Liver (tissue), 9 donors: Measurements from ENCODE around the gene TAF8. TPM values are rescaled to one million over a fixed set of nuclear protein-coding genes. Genes with fewer than 3 reads are reported as not detected.

Experiments used
- DNase-seq: peaks from one replicate; pipeline ENCODE4 v3.0.0-alpha.2; 2017; ENCODE audit warnings: low spot score
- H3K27ac ChIP-seq, 2 donors: one replicate each; pipeline ENCODE4 v1.7.0; 2013; ENCODE audit warnings: inconsistent platforms in 2 of 2, low read length in 2 of 2, control low read depth in 1 of 2, low read depth in 1 of 2, mild to moderate bottlenecking in 1 of 2
- H3K27me3 ChIP-seq, 4 donors: one replicate each; pipeline versions ENCODE4 v1.6.1 to v1.7.0; 2013; ENCODE audit warnings: low read length in 3 of 4, inconsistent platforms in 1 of 4, mild to moderate bottlenecking in 1 of 4, moderate library complexity in 1 of 4; ENCODE audit not compliant: control insufficient read depth in 4 of 4, insufficient read depth in 4 of 4
- H3K36me3 ChIP-seq, 4 donors: one replicate each; pipeline versions ENCODE4 v1.6.1 to v1.7.0; 2013; ENCODE audit warnings: low read length in 3 of 4, mild to moderate bottlenecking in 3 of 4, low read depth in 1 of 4, moderate library complexity in 1 of 4; ENCODE audit not compliant: control insufficient read depth in 4 of 4, insufficient read depth in 3 of 4
- H3K4me1 ChIP-seq, 4 donors: one replicate each; pipeline versions ENCODE4 v1.6.1 to v1.7.0; 2013; ENCODE audit warnings: low read length in 3 of 4, mild to moderate bottlenecking in 3 of 4, moderate library complexity in 1 of 4; ENCODE audit not compliant: control insufficient read depth in 4 of 4, insufficient read depth in 4 of 4
- H3K4me3 ChIP-seq, 3 donors: one replicate each; pipeline versions ENCODE4 v1.6.1 to v1.7.0; 2013; ENCODE audit warnings: low read length in 3 of 3, control low read depth in 1 of 3, low read depth in 1 of 3, mild to moderate bottlenecking in 1 of 3
- H3K9ac ChIP-seq, 2 donors: one replicate each; pipeline ENCODE4 v1.7.0; 2013; ENCODE audit warnings: low read length in 2 of 2, mild to moderate bottlenecking in 2 of 2, moderate library complexity in 2 of 2, control low read depth in 1 of 2, low read depth in 1 of 2
- H3K9me3 ChIP-seq, 4 donors: one replicate each; pipeline versions ENCODE4 v1.6.1 to v1.7.0; 2013; ENCODE audit warnings: low read length in 3 of 4; ENCODE audit not compliant: control insufficient read depth in 4 of 4
- EGR1 ChIP-seq, 2 donors: IDR thresholded peaks; 2 replicates each; pipeline ENCODE4 v1.6.1; 2016 to 2018; ENCODE audit warnings: antibody characterized with exemption in 2 of 2, low read depth in 2 of 2
- FOXA2 ChIP-seq: IDR thresholded peaks from 2 replicates; pipeline ENCODE4 v1.6.1; 2016; ENCODE audit warnings: antibody characterized with exemption
- GABPA ChIP-seq, 2 donors: IDR thresholded peaks in 1 of 2; conservative IDR thresholded peaks in 1 of 2; 2 replicates each; pipeline ENCODE4 v1.6.1; 2016; ENCODE audit warnings: antibody characterized with exemption in 2 of 2, mild to moderate bottlenecking in 1 of 2, moderate library complexity in 1 of 2
- HNF4A ChIP-seq, 2 donors: conservative IDR thresholded peaks; 2 replicates each; pipeline ENCODE4 v1.6.1; 2016; ENCODE audit warnings: antibody characterized with exemption in 2 of 2, mild to moderate bottlenecking in 2 of 2
- HNF4G ChIP-seq: IDR thresholded peaks from 2 replicates; pipeline ENCODE4 v1.6.1; 2016; ENCODE audit warnings: antibody characterized with exemption
- JUND ChIP-seq, 2 donors: IDR thresholded peaks; 2 replicates each; pipeline ENCODE4 v1.6.1; 2016; ENCODE audit warnings: antibody characterized with exemption in 2 of 2
- NR2F2 ChIP-seq: IDR thresholded peaks from 2 replicates; pipeline ENCODE4 v1.6.1; 2016; ENCODE audit warnings: antibody characterized with exemption
- RAD21 ChIP-seq, 2 donors: IDR thresholded peaks; 2 replicates each; pipeline ENCODE4 v1.6.1; 2016; ENCODE audit warnings: antibody characterized with exemption in 2 of 2, mild to moderate bottlenecking in 2 of 2
- RXRA ChIP-seq, 2 donors: IDR thresholded peaks; 2 replicates each; pipeline ENCODE4 v1.6.1; 2017 to 2018; ENCODE audit warnings: antibody characterized with exemption in 2 of 2, mild to moderate bottlenecking in 1 of 2
- SP1 ChIP-seq: IDR thresholded peaks from 2 replicates; pipeline ENCODE4 v1.6.1; 2018; ENCODE audit warnings: antibody characterized with exemption, mild to moderate bottlenecking
- TAF1 ChIP-seq: conservative IDR thresholded peaks from 2 replicates; pipeline ENCODE4 v1.6.1; 2016; ENCODE audit warnings: antibody characterized with exemption, mild to moderate bottlenecking
- YY1 ChIP-seq: IDR thresholded peaks from 2 replicates; pipeline ENCODE4 v1.6.1; 2016; ENCODE audit warnings: antibody characterized with exemption, mild to moderate bottlenecking
- WGBS: extraction: QIAGEN DNeasy Blood & Tissue Kit; methylation state at CpG from one replicate; pipeline ENCODE4 v1.1.7; 2013; 5-methylcytosine and 5-hydroxymethylcytosine counted together
- polyA plus RNA-seq, 2 donors: library from polyadenylated mRNA; stranded (reverse) in 1 of 2; unstranded in 1 of 2; fragments of 200-250 nt in 1 of 2; fragments of >200 nt in 1 of 2; fragmentation: Nextera tagmentation in 1 of 2; extraction: Ambion mirVana in 1 of 2; gene quantifications; one replicate each; pipeline versions ENCODE4 v1.2.1 to v1.2.3, GENCODE V29; 2013 to 2015
- total RNA-seq, 2 donors: library from RNA; depleted of rRNA; stranded (reverse); fragments of >200 nt; gene quantifications; one replicate each; pipeline ENCODE4 v1.2.3, GENCODE V29; 2014
- TF ChIP-seq, protein P1 (sequence below): fragments of 150-350 bp; IDR thresholded peaks from 2 replicates; pipeline ENCODE4 v1.5.1; 2017; ENCODE audit warnings: improper control_type of control experiment, low read depth, low read length; ENCODE audit not compliant: missing input control
- TF ChIP-seq, protein P2 (sequence below): IDR thresholded peaks from 2 replicates; pipeline ENCODE4 v1.6.1; 2016; ENCODE audit warnings: antibody characterized with exemption
- TF ChIP-seq, protein P3 (sequence below): IDR thresholded peaks from 2 replicates; pipeline ENCODE4 v1.6.1; 2016; ENCODE audit warnings: antibody characterized with exemption
- TF ChIP-seq, protein P4 (sequence below): IDR thresholded peaks from 2 replicates; pipeline ENCODE4 v1.6.1; 2016; ENCODE audit warnings: antibody characterized with exemption, mild to moderate bottlenecking
- donor health status: healthy.
- donor health status: healthy.
- donor health status: healthy.
- donor health status: healthy.
- donor health status: healthy.

Gene TAF8
- total and polyA plus RNA-seq, 4 donors: 3.9 to 11.3 (median 7.4) TPM

DNA sequence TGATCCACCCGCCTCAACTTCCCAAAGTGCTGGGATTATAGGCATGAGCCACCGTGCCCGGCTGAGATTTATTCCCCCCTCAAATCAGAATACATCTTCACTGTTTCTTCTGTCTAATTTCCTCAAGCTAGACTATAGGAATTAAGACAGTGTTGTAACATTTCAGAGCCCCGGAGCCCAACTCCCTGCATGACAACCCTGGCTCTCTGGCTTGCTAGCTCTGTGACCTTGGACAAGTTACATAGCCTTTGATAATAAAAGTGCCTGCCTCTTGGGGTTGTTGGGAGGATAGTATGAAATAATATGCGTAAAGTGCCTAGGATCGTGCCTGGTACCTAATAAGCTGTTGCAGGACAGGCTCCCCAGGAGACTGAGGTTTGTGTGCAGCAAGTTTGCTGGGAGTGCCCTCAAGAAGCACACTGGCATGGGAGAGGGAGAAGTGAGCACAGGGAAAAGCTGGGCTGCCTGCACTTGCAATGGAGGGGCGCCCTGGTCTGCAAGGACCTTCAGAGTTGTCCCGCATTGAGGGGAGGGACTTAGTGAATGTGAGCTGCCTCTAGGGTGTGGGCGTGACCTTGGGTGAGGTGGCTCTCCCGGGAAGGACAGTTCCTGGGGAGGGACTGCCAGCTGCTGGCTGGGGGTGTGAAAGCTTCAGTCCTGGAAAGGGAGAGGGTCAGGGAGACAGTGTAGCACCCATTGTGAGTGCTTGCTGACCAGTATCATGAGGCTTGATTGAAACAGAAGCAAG is 43.4 kb downstream of the TAF8 start:
- 82% methylated on average over 10 of the region's 10 CpGs for WGBS
- TF ChIP-seq, protein P1, sequence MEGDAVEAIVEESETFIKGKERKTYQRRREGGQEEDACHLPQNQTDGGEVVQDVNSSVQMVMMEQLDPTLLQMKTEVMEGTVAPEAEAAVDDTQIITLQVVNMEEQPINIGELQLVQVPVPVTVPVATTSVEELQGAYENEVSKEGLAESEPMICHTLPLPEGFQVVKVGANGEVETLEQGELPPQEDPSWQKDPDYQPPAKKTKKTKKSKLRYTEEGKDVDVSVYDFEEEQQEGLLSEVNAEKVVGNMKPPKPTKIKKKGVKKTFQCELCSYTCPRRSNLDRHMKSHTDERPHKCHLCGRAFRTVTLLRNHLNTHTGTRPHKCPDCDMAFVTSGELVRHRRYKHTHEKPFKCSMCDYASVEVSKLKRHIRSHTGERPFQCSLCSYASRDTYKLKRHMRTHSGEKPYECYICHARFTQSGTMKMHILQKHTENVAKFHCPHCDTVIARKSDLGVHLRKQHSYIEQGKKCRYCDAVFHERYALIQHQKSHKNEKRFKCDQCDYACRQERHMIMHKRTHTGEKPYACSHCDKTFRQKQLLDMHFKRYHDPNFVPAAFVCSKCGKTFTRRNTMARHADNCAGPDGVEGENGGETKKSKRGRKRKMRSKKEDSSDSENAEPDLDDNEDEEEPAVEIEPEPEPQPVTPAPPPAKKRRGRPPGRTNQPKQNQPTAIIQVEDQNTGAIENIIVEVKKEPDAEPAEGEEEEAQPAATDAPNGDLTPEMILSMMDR: no peak
- TF ChIP-seq TAF1 (no peak), YY1 (no peak), GABPA (IDR thresholded peaks at IDR 0.05 in 1 of 2, conservative IDR thresholded peaks at IDR 0.05 in 1 of 2) (no peak), HNF4A (conservative IDR thresholded peaks at IDR 0.05) (no peak), RXRA (IDR thresholded peaks at IDR 0.05) (no peak), NR2F2 (no peak), RAD21 (IDR thresholded peaks at IDR 0.05) (no peak), HNF4G (no peak), SP1 (no peak), FOXA2 (no peak)
- TF ChIP-seq, protein P2, sequence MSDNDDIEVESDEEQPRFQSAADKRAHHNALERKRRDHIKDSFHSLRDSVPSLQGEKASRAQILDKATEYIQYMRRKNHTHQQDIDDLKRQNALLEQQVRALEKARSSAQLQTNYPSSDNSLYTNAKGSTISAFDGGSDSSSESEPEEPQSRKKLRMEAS: no peak
- TF ChIP-seq, protein P3, sequence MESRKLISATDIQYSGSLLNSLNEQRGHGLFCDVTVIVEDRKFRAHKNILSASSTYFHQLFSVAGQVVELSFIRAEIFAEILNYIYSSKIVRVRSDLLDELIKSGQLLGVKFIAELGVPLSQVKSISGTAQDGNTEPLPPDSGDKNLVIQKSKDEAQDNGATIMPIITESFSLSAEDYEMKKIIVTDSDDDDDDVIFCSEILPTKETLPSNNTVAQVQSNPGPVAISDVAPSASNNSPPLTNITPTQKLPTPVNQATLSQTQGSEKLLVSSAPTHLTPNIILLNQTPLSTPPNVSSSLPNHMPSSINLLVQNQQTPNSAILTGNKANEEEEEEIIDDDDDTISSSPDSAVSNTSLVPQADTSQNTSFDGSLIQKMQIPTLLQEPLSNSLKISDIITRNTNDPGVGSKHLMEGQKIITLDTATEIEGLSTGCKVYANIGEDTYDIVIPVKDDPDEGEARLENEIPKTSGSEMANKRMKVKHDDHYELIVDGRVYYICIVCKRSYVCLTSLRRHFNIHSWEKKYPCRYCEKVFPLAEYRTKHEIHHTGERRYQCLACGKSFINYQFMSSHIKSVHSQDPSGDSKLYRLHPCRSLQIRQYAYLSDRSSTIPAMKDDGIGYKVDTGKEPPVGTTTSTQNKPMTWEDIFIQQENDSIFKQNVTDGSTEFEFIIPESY: no peak
- DNase-seq: no peak
- Histone ChIP-seq H3K36me3 (no peaks in the 10 kb centered on the region), H3K9ac (no peak overlapping the region), H3K4me1 (no peaks in the 10 kb centered on the region), H3K27me3 (no peaks in the 10 kb centered on the region), H3K27ac (no peak overlapping the region), H3K9me3 (no peaks in the 10 kb centered on the region), H3K4me3 (no peak overlapping the region)

DNA sequence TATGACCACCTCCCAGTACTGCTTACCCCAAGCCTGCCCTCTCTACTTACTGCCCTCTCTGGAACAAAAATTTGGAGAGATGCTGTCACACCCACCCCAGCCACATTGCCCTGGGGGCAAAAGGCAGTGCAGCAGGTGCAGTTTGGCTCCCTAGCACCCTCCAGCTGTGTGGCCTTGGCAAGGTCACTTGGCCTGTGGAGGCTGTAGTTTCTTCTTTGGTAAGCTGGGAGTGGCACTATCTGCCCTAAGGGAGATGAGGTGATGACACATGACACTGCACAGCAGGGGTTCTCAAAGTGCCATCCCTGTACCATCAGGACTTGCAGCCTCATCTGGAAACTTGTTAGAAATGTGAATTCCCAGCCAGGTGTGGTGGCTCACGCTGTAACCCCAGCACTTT is 44.8 kb downstream of the TAF8 start:
- Histone ChIP-seq H3K9ac (no peak overlapping the region), H3K36me3 (no peaks in the 10 kb centered on the region), H3K27me3 (no peaks in the 10 kb centered on the region), H3K4me1 (no peaks in the 10 kb centered on the region), H3K27ac (no peak overlapping the region), H3K9me3 (no peaks in the 10 kb centered on the region), H3K4me3 (no peak overlapping the region)
- TF ChIP-seq HNF4A (conservative IDR thresholded peaks at IDR 0.05) (no peak), TAF1 (no peak), RXRA (IDR thresholded peaks at IDR 0.05) (no peak), JUND (IDR thresholded peaks at IDR 0.05) (no peak), NR2F2 (no peak), YY1 (no peak), RAD21 (IDR thresholded peaks at IDR 0.05) (no peak), EGR1 (IDR thresholded peaks at IDR 0.05; ENCODE audit: low read depth in 2 of 2) (no peak), HNF4G (no peak), FOXA2 (no peak), GABPA (IDR thresholded peaks at IDR 0.05 in 1 of 2, conservative IDR thresholded peaks at IDR 0.05 in 1 of 2) (no peak)
- TF ChIP-seq, protein P3: no peak
- TF ChIP-seq, protein P1: no peak
- TF ChIP-seq, protein P4, sequence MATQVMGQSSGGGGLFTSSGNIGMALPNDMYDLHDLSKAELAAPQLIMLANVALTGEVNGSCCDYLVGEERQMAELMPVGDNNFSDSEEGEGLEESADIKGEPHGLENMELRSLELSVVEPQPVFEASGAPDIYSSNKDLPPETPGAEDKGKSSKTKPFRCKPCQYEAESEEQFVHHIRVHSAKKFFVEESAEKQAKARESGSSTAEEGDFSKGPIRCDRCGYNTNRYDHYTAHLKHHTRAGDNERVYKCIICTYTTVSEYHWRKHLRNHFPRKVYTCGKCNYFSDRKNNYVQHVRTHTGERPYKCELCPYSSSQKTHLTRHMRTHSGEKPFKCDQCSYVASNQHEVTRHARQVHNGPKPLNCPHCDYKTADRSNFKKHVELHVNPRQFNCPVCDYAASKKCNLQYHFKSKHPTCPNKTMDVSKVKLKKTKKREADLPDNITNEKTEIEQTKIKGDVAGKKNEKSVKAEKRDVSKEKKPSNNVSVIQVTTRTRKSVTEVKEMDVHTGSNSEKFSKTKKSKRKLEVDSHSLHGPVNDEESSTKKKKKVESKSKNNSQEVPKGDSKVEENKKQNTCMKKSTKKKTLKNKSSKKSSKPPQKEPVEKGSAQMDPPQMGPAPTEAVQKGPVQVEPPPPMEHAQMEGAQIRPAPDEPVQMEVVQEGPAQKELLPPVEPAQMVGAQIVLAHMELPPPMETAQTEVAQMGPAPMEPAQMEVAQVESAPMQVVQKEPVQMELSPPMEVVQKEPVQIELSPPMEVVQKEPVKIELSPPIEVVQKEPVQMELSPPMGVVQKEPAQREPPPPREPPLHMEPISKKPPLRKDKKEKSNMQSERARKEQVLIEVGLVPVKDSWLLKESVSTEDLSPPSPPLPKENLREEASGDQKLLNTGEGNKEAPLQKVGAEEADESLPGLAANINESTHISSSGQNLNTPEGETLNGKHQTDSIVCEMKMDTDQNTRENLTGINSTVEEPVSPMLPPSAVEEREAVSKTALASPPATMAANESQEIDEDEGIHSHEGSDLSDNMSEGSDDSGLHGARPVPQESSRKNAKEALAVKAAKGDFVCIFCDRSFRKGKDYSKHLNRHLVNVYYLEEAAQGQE: no peak
- WGBS: 100% methylated on average over 1 of the region's 1 CpG
- no peak for DNase-seq
